Measurements from ENCODE around the gene LGALS7.

The LGALS7 gene

DNA sequence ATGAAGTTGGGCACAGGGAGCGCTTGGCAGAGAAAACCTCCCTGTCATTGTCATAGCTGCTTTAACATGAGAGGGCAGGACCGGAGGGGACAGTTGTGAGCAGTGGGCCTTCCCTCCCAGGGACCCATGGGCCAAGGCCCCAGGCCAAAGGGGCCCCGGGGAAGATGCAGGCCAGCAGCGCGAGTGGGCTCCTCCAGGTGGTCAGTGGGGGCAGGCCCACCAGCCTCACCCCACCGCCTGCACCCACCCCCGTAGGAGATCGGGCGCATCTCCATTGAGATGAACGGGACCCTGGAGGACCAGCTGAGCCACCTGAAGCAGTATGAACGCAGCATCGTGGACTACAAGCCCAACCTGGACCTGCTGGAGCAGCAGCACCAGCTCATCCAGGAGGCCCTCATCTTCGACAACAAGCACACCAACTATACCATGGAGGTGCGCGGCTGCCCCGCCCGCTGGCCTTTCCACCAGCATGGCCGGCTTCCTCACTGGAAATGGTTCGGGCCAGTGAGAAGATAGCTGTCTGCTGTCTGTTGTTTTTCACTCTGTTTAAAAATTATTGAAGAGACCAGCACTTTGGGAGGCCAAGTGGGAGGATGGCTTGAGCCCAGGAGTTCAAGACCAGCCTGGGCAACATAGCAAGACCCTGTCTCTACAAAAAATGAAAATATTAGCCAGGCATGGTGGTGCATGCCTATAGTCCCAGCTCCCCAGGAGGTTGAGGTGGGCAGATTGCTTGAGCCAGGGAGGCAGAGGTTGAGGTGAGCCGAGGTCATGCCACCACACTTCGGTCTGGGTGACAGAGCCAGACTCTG is 47.6 kb downstream of the LGALS7 start:
- DNase-seq = no peak

DNA sequence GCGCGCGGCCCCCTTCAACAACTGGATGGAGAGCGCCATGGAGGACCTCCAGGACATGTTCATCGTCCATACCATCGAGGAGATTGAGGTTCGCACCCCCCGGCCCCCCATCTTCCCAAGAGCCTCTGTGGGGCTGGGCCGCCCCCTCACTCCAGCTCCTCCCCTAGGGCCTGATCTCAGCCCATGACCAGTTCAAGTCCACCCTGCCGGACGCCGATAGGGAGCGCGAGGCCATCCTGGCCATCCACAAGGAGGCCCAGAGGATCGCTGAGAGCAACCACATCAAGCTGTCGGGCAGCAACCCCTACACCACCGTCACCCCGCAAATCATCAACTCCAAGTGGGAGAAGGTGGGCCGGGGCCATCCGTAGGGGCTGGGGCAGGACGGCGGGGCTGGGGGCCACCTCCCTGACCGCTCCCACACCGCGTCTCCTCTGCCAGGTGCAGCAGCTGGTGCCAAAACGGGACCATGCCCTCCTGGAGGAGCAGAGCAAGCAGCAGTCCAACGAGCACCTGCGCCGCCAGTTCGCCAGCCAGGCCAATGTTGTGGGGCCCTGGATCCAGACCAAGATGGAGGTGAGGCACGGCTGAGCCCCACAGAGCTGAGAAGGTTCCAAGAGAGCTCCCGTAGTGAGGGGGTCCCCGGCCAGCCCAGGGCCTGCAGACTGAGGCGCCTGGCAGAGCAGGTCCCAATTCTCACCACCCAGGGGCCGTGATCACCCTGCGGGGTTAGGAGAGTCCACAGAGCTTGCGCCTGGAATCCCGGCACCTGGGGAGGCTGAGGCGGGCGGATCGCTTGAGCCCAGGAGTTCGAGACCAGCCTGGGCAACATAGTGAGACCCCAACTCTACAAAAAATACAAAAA is 49.1 kb downstream of the LGALS7 start:
- DNase-seq = no peak

DNA sequence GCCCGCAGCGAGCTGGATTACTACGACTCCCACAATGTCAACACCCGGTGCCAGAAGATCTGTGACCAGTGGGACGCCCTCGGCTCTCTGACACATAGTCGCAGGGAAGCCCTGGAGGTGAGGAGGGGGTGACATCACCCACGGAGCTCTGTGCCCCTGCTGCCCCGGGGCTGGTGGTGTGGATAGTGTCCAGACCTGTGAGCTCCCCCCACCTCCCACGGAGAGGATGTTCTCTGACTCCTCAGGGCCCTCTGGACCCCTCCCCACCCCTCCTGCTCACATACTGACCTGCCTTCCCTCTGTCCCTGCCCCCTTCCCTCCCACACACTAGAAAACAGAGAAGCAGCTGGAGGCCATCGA is 49.7 kb downstream of the LGALS7 start:
- no peak for DNase-seq

DNA sequence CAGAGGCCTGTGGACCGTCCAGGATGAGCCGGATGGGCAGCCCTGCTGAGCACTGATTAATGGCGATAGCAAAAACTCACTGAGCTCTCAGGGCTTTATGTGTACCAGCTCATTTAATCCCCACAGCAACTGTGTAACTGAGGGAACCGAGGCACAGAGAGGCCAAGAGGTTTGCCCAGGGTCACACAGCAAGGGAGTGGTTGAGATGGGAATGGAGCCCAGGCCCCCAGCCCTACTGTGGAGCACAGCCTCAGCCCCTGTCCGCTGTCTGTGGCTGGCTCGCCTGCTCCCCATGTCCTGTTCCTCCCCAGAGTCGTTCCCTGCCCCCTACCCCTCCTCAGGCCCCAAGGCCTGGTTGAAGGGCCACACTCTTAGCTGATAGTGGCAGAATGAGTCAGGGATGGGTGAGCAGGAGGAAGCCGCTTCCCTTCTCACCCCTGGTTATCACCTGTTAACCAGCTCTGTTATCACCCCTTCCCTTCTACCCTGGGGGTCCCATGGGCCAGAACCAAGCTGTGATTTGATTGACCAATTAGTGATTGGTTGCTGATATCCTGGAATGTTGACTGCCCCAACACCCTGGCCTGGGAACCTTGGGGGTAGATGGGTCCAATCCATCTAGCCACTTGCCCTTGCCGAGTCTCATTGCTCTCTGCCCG is 50.2 kb downstream of the LGALS7 start:
- no peak for DNase-seq

DNA sequence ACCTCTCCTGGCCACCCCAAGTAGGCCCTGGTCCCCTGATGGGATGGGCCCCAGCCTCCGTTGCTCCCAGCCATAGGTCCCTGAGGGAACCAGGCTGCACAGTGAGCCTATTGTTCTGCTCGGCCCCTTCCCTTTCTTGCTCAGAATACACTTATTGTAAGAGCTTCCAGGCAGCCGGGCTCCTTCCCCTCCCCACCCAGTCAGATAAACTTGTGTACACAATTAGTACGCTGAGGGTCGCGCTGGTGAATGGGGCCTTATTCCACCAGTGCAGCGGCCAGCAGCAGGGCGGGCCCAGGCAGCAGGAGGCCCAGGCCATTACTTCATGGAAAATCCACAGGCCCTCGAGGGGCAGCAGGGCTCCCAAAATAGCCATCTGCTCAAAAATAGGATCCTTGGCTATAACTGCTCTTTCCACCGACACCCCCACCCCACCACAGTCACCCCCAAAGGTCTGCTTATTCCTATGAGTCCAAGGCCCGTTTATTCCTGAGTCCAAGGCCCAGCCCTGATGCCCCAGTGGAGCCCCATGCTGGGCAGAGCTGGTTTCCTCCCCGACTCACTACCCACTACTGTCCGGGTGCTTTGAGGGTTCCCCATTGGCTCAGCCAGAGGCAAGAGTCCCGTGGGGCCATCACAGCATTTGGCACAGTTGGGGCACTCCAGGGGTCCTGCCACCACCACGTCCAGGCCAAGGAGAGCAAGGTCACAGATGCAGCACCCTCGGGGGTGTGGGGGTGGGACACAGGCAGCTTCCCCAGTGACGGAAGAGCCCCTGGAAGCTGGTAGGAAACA is 51.1 kb downstream of the LGALS7 start:
- no peak for DNase-seq

DNA sequence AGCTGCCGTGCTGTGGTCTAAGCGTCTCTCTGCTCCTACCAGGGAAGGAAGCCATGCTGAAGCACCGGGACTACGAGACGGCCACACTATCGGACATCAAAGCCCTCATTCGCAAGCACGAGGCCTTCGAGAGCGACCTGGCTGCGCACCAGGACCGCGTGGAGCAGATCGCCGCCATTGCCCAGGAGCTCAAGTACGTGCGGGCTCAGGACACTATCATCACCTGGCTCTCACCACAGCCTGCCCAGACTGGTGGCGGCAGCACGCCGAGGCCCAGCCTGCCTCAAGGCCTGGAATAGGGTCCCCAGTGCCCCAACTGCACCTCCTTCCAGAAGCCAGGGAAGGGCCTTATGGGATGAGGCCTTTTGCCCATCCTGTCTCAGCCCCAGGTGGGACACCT is 51.8 kb downstream of the LGALS7 start:
- no peak for DNase-seq

Measured in bone marrow (tissue), 2 donors.